ENCODE measurements around the gene KBTBD2. TPM values are rescaled to one million over a fixed set of nuclear protein-coding genes. Genes with fewer than 3 reads are reported as not detected.
"Not testable (repeated sequence)": the region's sequence is repeated elsewhere in the genome, so short reads cannot be mapped to it uniquely, and the experiment has no call there.

The KBTBD2 gene
- total RNA-seq, 1 experiment from 2014 or later: 72.8 TPM

DNA sequence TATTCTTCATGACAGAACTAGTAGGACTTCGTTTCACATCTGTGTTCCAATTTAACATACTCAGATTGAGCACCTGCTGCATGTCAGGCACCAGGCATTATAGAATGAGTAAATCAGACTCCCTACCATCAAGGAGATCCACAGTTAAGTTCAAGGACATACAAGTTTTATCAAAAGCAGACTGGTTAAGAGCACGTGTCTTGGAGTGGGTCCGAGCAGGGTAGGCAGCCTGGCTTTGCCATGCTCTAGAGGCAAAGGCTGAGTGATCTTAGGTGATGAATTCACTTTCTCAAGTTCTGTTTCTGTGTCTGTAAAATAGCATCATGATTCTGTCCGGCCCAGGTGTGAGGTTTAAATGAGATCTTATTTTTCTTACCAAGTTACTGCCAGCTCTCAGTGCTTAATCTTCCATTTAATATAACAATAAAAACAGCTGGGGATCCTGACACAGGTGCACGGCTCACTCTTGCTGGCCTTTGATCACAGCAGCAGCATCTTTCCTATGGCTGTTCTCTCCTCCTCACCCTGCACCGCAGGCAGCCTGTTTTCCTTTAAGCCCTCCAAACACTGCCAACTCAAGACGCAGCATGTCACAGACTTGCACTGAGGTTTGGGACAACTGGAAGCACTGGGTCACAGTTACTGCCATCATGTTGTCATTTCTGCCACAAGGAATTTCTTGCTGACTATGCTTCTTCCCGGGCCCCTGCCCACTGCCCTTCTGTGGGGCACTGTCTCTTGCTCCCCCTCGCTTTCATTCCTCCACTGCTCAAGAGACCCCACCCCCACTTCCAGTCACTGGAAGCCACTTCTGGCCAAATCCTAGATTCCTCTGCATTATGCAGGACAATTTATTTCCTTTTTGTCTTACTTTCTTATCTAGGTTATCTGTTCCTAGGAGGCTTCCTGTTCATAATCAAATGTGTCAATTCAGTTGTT lies 35.5 kb downstream of the KBTBD2 start:
- DNase-seq (ENCODE audit: low read depth): not testable (repeated sequence)

DNA sequence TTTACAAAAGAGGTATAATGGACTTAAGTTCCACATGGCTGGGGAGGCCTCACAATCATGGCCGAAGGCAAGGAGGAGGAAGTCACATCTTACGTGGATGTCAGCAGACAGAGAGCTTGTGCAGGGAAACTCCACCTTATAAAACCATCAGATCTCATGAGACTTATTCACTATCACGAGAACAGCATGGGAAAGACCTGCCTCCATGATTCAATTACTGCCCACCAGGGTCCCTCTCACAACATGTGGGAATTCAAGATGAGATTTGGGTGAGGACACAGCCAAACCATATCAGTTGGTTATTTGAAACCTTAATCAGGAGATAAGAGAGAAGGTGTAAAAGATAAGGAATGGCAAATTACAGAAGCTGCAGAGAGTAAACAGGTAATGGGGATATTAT lies 40.9 kb downstream of the KBTBD2 start:
- DNase-seq (ENCODE audit: low read depth): not testable (repeated sequence)

GRCh38 chr7:32848655-32849054 lies 42.9 kb downstream of the KBTBD2 start:
- DNase-seq (ENCODE audit: low read depth): not testable (repeated sequence)

DNA sequence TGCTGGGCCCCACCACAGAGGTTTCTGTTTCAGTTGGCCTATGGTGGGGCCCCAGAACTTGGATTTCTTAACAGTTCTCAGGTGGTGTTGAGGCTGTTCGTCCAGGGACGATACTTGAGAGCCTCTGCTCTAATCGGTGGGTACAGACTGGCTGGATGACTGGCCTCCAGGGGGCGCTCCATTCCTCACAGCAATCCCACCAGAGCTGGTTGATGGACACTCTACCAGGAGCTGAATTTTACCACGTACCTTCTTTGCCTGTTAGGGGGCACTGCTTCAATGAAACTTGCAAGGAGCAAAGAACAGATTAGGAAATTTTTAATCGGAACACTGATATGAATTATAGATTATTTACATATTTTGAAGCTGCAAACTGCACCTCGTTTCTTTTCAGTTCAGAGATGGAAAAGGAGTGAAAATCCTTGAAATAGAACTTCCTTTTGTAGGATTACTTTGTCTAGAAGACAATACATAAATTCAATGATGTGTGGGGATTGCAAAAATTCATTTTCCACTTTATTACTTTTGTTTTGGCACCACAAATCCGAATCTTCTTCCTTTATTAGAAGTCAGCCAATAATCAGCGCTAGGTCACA lies 44.8 kb downstream of the KBTBD2 start:
- DNase-seq (ENCODE audit: low read depth): peak; percentile 63

GRCh38 chr7:32844748-32845147 lies 46.8 kb downstream of the KBTBD2 start:
- DNase-seq (ENCODE audit: low read depth): peak; percentile 86

DNA sequence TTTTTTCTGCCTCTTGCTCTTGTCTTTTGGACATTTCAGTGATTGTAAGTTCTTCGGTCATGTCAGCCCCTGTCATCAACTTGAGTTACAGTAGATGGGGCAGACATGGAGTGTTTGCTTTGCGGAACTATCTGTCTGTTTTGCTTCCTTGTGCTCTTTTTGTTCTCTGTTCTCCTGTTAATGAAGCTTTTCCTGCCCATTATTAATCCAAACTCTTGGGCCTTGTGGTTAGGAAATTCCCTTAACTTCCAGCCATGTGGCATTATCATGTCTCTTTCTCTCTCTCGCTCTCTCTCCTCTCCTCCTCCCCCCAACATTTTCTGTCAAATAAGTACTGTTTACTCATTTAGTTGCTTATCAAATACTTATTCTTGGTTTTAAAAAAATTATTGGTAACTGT lies 47.8 kb downstream of the KBTBD2 start:
- DNase-seq (ENCODE audit: low read depth): peak; percentile 59

GRCh38 chr7:32839846-32840245 lies 51.7 kb downstream of the KBTBD2 start:
- DNase-seq (ENCODE audit: low read depth): not testable (repeated sequence)

DNA sequence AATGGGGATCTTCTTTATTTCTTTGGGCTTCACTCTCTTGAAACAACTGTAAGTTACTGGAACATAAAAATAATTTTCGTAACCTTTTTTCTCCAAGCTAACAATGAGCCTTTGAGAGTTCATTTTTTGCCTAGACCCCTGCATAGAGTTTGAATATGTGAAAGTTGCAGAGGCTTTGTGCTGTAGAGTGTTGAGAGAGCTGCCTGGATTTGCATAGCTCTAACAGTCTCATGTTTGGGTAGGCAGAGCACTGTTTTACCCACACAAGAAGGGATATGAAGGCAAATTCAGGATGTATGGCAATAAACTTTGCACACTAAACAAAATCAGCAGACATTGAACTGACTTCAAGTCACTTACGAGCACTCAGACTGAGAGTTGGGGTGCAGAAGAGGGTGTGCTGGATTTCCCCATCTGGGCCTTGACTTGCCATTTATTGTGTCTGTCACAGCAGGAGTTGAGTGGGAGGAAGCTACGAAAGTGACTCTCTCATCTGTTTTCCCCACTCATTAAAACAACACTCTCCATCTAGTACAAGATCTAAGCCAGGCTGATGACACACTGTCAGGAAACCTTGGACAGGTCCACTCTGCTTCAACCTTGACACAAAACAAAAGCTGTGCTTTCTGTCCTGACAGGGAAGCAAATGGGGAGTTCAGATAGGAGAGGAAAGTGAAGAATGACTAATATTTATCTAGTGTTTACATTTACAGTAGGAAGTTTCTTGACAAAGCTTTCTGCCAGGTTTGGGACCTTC lies 62.4 kb downstream of the KBTBD2 start:
- not testable (repeated sequence) for DNase-seq (ENCODE audit: low read depth)

Other genes with a start within 250 kb of the KBTBD2 start
- gene FKBP9, start 65.7 kb upstream of the KBTBD2 start, total RNA-seq (2014; rRNA removed; shearing (Covaris generic)): 154 and 171 TPM in 2 replicates
- 42.8 and 43.4 TPM in 2 replicates for gene NT5C3A, start 171.0 kb upstream of the KBTBD2 start, total RNA-seq (2014; rRNA removed; shearing (Covaris generic))
- gene RP9, start 217.6 kb upstream of the KBTBD2 start, total RNA-seq (2014; rRNA removed; shearing (Covaris generic)): 20.7 and 23.9 TPM in 2 replicates
- gene BBS9, start 237.8 kb upstream of the KBTBD2 start, total RNA-seq (2014; rRNA removed; shearing (Covaris generic)): 15.9 and 16.1 TPM in 2 replicates